GM19240 (cell line): ENCODE data around the gene AGRP.

Experiments used
- DNase-seq: peaks from one replicate; pipeline ENCODE4 v3.0.0; 2011; ENCODE audit warnings: low spot score; ENCODE audit not compliant: insufficient read length

The AGRP gene

DNA sequence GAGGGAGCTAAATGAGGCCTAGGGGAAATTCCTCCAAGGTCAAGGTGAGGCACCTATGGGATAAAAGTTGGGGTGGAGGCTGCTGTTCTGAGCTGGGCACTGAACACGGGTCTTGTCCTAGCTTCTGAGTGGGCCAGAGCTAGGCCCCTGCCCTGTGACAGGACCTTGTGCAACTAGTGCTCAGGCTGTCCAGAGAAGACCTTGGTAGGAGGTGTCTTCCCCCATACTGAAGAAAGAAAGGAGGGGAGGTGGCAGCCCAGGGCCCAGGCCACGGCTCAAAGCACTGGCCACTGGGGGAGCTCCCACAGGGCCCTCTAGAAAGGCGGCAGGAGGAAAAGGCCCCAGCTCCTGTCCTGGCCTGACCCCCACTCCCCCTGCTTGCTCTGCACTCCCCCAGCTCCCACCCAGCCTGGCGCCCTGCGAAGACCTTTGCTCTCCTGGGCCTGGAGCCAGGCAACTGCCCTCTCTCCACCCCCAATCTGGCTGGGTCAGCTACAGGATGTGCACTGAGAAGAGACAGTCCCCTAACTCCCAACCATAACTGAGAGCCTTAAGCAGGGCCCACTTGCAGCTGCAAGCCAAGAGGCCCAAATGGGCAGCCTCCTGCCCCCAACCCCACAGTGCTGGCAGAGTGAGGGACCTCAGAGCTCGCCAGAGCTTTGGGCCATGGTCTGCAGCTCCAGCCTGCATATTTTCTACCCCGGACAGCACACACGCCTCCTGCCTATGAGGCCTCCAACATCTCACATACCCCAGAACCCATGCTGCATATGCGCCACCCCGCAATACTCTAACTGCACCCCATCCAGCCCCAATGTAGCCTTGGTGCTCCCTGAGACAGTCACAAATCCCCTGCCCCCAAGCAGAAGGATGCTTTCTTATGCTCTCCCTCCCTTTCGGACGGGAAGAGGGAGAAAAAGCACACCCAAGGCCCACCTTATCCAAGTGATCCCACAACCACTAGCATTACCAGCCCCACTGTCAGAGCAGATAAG is 37.1 kb downstream of the AGRP start:
- no peak for DNase-seq

DNA sequence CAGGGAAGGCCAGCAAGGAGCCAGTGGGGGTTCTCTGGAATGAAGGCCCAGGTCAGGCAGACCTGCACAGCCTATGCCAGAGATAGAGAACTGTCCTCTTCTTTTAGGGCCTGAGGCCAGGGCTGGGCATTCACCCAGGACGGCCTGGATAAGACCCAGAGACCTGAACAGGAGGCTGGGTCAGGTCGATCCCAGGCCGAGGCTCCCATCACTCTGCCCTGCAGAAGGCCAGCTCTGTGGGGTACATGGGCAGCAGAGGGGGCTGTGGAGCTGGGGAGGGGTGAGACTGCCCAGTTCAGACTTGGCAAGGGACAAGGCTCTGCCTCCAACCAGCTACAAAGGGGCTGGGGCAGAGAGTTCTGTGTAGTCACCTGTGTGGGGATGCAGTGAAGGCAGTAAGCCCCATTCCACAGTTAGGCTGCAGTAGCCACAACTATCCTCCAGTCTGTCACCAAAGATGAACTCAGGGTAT is 37.9 kb downstream of the AGRP start:
- no peak for DNase-seq

GRCh38 chr16:67445126-67445426 is 38.3 kb downstream of the AGRP start:
- DNase-seq: no peak

- DNase-seq: no peak
Observed at GRCh38 chr16:67444259-67445125, 38.9 kb downstream of the AGRP start.

- DNase-seq: no peak
Observed at GRCh38 chr16:67443265-67443664, 40.1 kb downstream of the AGRP start.

DNA sequence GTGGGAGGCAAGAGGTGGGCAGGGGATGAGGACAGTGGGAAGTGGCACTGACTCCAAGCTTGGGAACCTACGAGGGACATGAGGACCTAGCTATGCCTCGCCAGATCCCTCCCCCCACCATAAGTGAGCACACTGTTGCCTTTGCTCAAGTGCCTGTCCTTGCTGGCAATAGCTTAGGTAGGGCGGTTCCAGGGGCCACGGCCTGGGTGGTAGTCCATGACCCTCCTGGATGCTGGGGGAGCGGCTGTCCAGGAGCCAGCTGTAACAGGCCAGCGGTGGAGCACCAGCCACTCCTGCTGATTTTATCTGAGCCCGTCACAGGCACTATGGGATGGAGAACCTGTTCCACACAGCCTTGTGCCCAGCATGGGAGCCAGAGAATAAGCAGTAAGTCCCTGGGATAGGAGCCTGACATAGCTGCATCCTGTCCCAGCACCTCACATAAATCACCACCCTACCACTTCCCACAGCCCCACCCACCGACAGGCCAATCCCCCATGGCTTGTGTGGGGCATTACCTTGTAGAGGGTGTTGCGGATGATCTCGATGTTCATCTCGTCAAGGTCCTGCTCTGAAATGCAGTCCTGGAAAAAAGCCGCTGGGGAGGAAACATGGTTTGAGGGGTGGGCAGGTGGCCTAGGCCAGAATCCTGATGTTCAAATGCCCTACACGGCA is 40.6 kb downstream of the AGRP start:
- DNase-seq: no peak

GRCh38 chr16:67441907-67442306 is 41.4 kb downstream of the AGRP start:
- no peak for DNase-seq

DNA sequence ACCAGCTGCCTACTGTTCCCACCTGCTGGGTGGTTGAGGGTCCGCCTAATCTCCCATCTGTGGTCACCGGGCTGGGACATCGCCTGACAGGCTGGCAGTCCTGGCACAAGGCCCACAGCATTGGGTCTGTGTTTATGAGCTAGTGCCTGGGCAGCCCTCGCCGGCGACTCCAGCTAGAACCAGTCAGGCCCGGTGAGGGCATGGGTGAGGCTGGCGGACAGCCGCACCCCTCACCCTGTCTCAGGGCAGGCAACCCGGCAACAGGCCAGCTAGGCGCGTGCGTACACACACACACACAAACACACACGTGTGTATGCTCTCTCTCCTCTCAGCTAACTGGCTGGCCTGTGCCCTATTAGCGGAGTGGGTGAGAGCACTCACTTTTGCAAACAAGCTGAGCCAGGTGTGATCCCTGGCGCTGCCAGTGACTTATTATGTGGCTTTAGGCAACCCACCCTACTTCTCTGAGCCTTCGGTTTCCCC is 42.0 kb downstream of the AGRP start:
- DNase-seq: no peak

DNA sequence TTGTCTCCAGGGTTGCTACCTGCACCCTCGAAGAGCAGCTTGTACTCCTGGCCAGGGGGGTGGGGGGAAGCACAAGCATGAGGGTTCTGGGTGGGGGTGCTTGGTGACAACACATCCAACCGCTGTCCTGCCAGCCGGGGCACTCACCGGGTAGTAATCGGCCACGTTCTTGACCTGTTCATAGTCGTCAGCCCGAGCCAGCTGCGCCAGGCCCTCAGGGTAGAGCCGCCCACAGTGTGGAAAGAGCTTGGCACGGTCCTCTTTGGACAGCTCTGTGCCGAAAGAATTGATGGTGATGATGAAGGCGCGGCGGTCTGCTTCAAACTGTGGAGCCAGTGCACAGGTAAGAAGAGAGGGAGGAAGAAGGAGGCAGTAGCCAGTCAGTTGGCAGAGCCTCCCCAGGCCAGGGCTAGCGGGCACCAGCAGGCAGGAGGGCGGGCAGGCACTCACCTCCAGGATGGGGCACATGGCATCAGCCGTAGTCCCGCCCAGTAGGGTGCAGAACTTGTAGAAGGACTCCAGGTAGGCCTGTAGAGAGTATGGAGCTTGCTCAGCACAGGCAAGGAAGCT is 44.4 kb downstream of the AGRP start:
- DNase-seq: no peak

DNA sequence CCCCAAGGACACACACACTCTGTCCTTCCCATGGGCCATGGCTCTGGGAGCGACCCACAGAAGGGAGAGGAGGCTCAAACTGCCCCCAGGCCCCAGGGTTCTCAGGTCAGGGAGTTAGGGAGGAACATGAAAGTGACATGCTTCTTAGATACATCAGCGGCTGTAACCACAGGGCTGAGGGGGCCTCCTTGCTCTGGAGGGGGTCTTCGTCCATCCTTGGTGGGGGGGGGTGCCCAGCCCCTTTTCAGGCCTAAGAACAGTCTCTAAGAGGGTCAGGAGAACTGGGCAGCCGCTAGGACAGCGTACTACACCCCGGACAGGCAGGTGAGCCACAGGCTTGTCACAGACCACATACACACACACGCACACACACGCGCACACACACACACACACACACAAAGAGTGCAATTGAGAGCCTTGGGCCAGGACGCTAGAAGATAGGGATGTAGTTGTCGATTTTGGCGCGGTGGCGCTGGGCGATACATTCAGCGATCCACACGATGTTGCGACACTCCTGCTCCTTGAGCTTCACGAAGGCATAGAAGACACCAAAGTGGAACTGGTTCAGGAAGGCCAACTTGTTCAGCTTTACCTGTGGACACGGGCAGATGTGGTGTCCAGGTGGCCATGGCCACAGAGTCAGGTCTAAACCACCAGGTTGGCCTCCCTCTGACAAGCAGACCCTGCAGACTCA is 45.1 kb downstream of the AGRP start:
- no peak for DNase-seq

- no peak for DNase-seq
Observed at GRCh38 chr16:67437513-67437912, 45.8 kb downstream of the AGRP start.

DNA sequence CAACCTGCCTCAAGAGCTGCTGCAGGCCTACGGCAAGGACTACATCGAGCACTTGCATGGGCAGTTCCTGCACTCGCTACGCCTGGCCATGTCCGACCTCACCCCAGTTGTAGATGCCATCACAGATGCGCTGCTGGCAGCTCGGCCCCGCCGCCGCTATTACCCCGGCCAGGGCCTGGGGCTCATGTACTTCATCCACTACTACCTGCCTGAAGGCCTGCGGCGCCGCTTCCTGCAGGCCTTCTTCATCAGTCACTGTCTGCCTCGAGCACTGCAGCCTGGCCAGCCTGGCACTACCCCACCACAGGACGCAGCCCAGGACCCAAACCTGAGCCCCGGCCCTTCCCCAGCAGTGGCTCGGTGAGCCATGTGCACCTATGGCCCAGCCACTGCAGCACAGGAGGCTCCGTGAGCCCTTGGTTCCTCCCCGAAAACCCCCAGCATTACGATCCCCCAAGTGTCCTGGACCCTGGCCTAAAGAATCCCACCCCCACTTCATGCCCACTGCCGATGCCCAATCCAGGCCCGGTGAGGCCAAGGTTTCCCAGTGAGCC is 46.6 kb downstream of the AGRP start:
- no peak for DNase-seq

DNA sequence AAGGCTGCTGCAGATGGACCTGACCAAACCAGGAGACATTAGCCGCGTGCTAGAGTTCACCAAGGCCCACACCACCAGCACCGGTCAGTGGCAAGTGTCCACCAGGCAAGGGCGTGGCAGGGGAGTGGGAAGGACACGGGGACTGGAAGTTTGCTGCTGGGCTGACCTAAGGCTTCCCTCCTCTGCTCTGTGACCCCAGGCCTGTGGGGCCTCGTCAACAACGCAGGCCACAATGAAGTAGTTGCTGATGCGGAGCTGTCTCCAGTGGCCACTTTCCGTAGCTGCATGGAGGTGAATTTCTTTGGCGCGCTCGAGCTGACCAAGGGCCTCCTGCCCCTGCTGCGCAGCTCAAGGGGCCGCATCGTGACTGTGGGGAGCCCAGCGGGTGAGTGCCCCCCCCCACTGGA is 47.6 kb downstream of the AGRP start:
- no peak for DNase-seq

DNA sequence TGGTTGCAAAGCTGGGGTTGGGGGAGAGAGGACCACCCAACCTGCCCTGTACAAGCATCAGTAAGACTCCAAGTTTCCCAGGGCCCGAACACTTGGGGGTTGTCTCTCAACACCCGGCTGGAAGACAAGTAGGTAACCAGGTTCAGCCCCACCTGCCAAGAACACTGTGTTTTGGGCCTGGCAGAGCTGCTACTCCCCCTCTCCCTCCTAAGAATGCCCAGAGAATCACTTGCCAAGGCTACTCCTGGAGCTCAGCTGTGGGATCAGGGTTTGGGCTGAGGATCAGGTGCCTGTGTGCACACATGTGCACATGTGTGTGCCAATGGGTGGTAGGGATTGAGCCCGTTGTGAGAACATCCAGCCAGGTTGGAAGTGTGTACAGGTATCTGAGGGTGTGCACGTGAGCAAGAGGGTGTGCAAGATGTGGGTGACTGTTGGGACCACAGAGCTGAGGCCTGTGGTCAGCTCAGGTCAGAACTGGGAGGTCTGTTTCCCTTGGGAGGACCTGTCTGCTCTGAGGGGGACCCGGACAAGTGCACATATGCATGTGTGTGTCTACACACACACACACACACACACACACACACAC is 50.1 kb downstream of the AGRP start:
- no peak for DNase-seq
